ENCODE measurements around the gene REX1BD.

DNA sequence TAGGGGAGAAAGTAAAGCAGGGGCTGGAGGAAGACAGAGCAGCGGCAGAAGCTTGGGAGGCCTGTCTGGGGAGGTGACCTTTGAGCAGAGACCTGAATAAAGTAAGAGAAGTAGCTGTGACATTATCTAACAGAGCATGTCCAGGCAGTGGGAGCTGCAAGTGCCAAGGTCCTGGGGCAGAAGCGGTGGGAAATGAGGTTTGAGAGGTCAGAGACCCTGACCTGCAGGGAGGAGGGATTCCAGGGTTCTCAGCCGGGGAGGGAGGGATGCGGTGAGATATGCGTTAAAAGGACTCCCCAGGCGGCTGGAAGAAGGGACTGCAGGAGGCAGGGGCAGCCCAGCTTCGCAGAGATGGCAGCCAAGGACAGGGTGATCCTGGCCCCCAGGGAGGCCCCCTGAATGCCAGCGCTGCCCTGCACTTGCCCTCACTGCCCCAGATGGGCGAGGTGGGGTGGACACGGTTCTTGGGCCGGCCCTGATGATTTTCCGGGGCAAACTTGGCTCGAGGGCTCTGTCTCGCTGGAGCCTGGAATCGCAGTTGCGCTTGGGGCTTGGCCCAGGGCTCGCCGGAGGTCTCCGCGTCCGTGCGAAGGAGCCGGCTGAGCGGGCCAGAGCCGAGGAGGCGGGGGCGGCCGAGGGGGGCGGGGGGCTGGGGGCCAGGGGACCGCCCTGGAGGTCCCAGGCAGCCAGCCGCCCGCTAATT, 14.8 kb downstream of the REX1BD start:
- TF ChIP-seq SMC3 (IDR thresholded peaks at IDR 0.05; ENCODE audit: low read depth, low read length) = no peak
- no peak for TF ChIP-seq RCOR1 (IDR thresholded peaks at IDR 0.05; ENCODE audit: insufficient replicate concordance, low read length)
- no peak for TF ChIP-seq CTCF (conservative IDR thresholded peaks at IDR 0.05; ENCODE audit: low read depth, low read length)
- TF ChIP-seq, protein P1, sequence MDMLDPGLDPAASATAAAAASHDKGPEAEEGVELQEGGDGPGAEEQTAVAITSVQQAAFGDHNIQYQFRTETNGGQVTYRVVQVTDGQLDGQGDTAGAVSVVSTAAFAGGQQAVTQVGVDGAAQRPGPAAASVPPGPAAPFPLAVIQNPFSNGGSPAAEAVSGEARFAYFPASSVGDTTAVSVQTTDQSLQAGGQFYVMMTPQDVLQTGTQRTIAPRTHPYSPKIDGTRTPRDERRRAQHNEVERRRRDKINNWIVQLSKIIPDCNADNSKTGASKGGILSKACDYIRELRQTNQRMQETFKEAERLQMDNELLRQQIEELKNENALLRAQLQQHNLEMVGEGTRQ (IDR thresholded peaks at IDR 0.05; ENCODE audit: low read depth, low read length) = no peak
- no peak for TF ChIP-seq FOS (IDR thresholded peaks at IDR 0.05; ENCODE audit: low read depth, low read length)
- TF ChIP-seq POLR2A (IDR thresholded peaks at IDR 0.05; ENCODE audit: low read depth, low read length) = no peak
- TF ChIP-seq CHD1 (IDR thresholded peaks at IDR 0.05; ENCODE audit: low read depth, low read length) = no peak
- TF ChIP-seq MXI1 (IDR thresholded peaks at IDR 0.05; ENCODE audit: borderline replicate concordance, low read depth, low read length) = no peak
- TF ChIP-seq BHLHE40 (IDR thresholded peaks at IDR 0.05; ENCODE audit: low read depth, low read length) = no peak
- TF ChIP-seq, protein P2, sequence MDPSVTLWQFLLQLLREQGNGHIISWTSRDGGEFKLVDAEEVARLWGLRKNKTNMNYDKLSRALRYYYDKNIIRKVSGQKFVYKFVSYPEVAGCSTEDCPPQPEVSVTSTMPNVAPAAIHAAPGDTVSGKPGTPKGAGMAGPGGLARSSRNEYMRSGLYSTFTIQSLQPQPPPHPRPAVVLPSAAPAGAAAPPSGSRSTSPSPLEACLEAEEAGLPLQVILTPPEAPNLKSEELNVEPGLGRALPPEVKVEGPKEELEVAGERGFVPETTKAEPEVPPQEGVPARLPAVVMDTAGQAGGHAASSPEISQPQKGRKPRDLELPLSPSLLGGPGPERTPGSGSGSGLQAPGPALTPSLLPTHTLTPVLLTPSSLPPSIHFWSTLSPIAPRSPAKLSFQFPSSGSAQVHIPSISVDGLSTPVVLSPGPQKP (IDR thresholded peaks at IDR 0.05; ENCODE audit: borderline replicate concordance, low read depth, low read length) = no peak

All from IMR-90 (cell line).